Activated naive CD4-positive, alpha-beta T cell treated with anti-CD3 and anti-CD28 coated beads, Interleukin-2, amount 50 U/mL, for 24 hours (primary cell): ENCODE measurements around the gene RHOT2.

ENCODE experiments used
- H3K27ac Mint-ChIP-seq: one replicate; pipeline ENCODE4 v1.8.0; 2021; ENCODE audit warnings: mild to moderate bottlenecking, mixed read lengths
- H3K27me3 Mint-ChIP-seq: one replicate; pipeline ENCODE4 v1.8.0; 2021; ENCODE audit warnings: mixed read lengths
- H3K36me3 Mint-ChIP-seq: one replicate; pipeline ENCODE4 v1.8.0; 2021; ENCODE audit warnings: mixed read lengths
- H3K4me1 Mint-ChIP-seq: one replicate; pipeline ENCODE4 v1.8.0; 2021; ENCODE audit warnings: mixed read lengths
- H3K4me3 Mint-ChIP-seq: one replicate; pipeline ENCODE4 v1.8.0; 2021; ENCODE audit warnings: mild to moderate bottlenecking, mixed read lengths
- H3K9me3 Mint-ChIP-seq: one replicate; pipeline ENCODE4 v1.8.0; 2021; ENCODE audit warnings: mixed read lengths

RHOT2 gene

DNA sequence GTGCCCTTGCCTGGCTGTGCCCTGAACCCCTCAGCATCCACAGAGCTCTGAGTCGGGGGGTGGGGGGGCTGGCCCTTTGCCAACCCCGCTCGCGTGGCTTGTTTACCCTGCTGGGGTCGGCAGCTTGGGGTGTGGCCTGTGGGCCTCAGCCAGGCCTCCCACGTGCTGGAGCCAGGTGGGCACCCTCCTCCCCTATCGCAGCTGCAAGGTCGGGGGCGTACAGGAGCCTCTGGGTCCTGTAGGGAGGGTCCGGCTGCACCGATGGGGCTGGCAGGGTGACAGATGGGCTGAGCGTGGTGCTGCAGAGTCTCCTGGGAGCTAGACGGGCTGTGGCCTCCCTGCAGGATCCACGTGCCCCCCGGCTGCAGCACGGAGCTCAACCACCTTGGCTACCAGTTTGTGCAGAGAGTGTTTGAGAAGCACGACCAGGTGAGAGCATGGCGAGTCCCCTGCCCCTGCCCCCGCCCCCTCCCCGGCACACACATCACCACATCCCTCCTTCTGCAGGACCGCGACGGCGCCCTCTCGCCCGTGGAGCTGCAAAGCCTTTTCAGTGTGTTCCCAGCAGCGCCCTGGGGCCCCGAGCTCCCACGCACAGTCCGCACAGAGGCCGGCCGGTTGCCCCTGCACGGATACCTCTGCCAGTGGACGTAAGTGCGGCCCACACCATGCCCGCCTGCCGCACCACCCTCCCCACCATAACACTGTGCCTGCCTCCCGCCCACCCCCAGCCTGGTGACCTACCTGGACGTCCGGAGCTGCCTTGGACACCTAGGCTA is 3.6 kb downstream of the RHOT2 start:
- H3K36me3 Mint-ChIP-seq: no peaks in the 10 kb centered on the region
- no peaks in the 10 kb centered on the region for H3K9me3 Mint-ChIP-seq
- H3K27ac Mint-ChIP-seq: no peak overlapping the region
- H3K27me3 Mint-ChIP-seq: no peaks in the 10 kb centered on the region
- H3K4me1 Mint-ChIP-seq: peaks cover 7% of the 10 kb centered on the region
- H3K4me3 Mint-ChIP-seq: no peak overlapping the region

DNA sequence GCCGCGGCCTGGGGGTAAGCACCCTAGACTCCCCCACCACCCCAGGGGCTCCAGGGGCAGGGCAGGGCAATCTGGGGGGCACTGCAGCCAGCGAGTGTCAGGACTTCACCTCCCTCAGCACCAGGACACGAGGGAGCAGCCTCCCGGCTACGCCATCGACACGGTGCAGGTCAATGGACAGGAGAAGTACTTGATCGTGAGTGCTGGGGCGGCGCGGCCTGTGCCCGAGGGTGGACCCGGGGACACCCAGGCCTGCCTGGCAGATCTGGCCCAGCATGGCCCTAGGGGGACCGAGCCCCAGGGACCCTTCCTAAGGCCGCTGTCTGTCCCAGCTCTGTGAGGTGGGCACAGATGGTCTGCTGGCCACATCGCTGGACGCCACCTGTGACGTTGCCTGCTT is 4.4 kb downstream of the RHOT2 start:
- Mint-ChIP-seq H3K4me1 (peaks cover 7% of the 10 kb centered on the region), H3K9me3 (no peaks in the 10 kb centered on the region), H3K4me3 (no peak overlapping the region), H3K27me3 (peaks cover 1% of the 10 kb centered on the region), H3K36me3 (no peaks in the 10 kb centered on the region), H3K27ac (no peak overlapping the region)

DNA sequence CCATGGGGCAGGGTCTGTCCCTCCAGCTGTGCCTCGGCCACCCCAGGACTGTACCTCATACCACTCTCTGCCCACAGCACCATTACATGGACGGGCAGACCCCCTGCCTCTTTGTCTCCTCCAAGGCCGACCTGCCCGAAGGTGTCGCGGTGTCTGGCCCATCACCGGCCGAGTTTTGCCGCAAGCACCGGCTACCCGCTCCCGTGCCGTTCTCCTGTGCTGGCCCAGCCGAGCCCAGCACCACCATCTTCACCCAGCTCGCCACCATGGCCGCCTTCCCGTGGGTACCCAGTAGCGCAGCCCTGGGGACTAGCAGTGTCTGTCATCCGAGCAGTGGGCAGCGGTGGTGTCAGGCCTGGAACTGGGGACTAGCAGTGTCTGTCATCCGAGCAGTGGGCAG is 4.9 kb downstream of the RHOT2 start:
- no peak overlapping the region for H3K4me3 Mint-ChIP-seq
- no peaks in the 10 kb centered on the region for H3K9me3 Mint-ChIP-seq
- no peaks in the 10 kb centered on the region for H3K36me3 Mint-ChIP-seq
- no peak overlapping the region for H3K27ac Mint-ChIP-seq
- H3K4me1 Mint-ChIP-seq: peaks cover 4% of the 10 kb centered on the region
- peaks cover 1% of the 10 kb centered on the region for H3K27me3 Mint-ChIP-seq

DNA sequence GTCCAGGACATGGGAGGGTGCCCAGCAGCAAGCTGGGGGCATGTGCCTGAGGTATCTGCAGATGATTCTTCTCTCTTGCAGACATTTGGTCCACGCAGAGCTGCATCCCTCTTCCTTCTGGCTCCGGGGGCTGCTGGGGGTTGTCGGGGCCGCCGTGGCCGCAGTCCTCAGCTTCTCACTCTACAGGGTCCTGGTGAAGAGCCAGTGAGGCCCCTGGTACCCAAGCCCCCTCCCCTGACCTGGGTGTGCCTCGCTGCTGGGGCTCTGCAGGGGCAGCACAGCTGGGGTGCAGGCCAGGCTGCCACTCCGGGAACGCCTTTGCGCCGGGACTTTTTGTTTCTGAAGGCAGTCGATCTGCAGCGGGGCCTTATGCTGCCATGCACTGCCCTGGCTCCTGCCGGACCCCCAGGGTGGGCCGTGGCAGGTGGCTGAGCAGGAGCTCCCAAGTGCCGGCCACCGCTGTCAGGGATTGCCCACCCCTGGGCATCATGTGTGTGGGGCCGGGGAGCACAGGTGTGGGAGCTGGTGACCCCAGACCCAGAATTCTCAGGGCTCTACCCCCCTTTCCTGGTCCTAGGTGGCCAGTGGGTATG is 5.6 kb downstream of the RHOT2 start:
- Mint-ChIP-seq H3K36me3 (no peaks in the 10 kb centered on the region), H3K4me3 (no peak overlapping the region), H3K27ac (no peak overlapping the region), H3K4me1 (peaks cover 4% of the 10 kb centered on the region), H3K27me3 (peaks cover 1% of the 10 kb centered on the region), H3K9me3 (no peaks in the 10 kb centered on the region)

DNA sequence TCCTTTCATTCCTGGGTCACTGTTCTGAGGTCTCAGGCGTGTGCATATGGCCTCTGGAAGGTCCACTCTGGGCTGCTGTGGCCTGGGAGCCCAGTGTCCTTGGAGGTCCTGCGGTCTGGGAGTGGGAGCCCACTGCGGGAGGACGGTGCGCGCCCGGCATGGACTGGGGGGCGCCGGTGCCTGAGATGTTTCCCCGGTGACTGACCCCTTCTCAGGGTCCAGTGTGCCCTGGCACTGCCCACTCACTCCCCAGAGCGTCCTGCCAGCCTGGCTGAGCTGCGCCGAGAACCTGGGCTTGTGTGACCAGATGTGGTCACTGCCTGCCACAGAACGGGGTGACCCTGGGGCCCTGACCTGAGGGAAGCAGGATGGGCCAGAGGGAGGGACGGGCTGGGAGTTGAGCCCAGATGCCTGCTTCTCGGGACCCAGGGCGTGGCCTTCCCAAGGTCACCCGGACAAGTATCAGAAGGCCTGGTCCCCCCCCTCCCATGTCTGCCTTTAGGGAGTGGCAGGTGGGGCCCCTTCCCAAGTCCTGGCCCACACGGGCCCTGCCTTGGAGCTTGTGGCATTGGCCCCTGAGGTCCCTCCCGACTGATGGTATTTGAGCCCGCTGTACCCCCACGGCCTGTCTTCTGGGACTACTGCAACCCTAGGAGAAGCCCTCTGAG is 6.4 kb downstream of the RHOT2 start:
- H3K4me3 Mint-ChIP-seq: no peak overlapping the region

DNA sequence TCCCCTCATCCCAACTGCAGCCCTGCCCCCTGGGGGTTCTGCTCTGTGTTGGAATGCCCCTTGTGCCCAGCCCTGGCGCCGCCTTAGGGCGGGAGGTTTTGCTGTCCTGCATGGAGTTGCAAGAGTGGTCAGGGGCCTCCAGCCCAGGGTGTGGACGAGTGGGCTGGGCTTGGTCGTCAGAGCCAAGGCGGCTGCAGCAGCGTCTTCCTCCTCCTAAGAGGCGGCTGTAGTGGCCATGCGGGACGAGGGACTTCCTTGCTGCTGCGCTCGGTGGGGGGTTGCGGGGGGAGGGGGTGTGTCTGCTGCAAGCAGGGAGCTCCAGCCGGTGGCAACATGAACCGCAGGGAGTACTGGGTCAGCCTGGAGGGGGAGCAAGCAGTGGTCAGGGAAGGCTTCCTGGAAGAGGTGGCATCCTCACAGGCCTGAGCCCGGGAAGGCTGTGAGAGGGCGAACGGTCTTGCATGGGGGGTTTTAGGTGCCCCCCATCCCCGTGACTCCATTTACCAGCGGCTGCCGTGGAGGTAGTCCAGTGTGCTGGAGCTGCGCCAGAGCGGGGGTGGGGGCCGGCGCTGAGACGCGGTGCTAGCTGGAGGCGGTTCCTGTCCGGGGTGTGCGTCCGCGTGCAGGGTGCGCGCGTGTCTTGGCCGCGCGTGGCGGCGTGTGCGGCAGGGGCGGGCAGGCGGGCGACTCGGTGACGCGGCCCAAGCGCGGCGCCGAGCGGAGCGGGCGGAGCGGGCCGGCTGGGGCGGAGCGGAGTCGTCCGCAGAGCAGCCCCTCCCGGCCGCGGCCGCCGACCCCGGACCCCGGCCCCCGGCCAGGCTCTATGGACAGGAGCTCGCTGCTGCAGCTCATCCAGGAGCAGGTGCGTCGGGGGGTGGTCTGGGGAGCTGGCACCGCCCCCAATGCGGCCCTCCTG is 7.3 kb downstream of the RHOT2 start, which contains the start of gene RHBDL1:
Gene RHBDL1 (plus strand): TSS at position 704 of the 916 bp plus-strand sequence. CDS start 120 bp downstream, at position 824.
- Mint-ChIP-seq H3K9me3 (no peaks in the 10 kb centered on the region), H3K4me3 (peak within 1 kb of the TSS; percentile 11), H3K27ac (no peak within 1 kb of the TSS), H3K36me3 (no peaks in the 10 kb centered on the region), H3K4me1 (peaks cover 9% of the 10 kb centered on the region), H3K27me3 (peaks cover 1% of the 10 kb centered on the region)

More for the DNA sequence above, 6.4 kb downstream of the RHOT2 start:
- H3K4me1 Mint-ChIP-seq: peaks cover 10% of the 10 kb centered on the region
- no peaks in the 10 kb centered on the region for H3K9me3 Mint-ChIP-seq
- H3K36me3 Mint-ChIP-seq: no peaks in the 10 kb centered on the region
- no peak overlapping the region for H3K27ac Mint-ChIP-seq
- H3K27me3 Mint-ChIP-seq: peaks cover 1% of the 10 kb centered on the region

DNA sequence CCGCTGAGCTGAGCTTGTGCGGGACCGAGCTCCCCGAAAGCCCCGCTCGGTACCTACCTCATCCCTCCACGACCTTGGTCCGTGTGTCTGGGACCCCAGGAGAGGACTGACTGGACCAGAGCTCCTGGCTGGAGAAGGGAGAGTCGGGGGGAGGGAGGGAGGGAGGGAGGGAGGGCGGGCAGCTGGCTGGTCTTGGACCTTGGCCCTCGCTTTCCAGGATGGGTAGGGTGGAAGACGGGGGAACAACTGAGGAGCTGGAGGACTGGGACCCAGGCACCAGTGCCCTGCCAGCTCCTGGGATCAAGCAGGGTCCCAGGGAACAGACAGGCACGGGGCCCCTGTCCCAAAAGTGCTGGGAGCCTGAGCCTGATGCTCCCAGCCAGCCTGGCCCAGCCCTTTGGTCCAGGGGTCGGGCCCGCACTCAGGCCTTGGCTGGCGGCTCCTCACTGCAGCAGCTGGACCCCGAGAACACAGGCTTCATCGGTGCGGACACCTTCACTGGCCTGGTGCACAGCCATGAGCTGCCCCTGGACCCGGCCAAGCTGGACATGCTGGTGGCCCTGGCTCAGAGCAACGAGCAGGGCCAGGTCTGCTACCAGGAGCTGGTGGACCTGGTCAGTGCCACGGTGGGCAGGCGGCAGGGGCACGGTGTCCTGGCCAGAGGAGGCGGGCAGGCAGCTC is 8.1 kb downstream of the RHOT2 start:
- no peaks in the 10 kb centered on the region for H3K9me3 Mint-ChIP-seq
- no peaks in the 10 kb centered on the region for H3K36me3 Mint-ChIP-seq
- no peak overlapping the region for H3K4me3 Mint-ChIP-seq
- peaks cover 1% of the 10 kb centered on the region for H3K27me3 Mint-ChIP-seq
- H3K4me1 Mint-ChIP-seq: peaks cover 11% of the 10 kb centered on the region
- no peak overlapping the region for H3K27ac Mint-ChIP-seq

DNA sequence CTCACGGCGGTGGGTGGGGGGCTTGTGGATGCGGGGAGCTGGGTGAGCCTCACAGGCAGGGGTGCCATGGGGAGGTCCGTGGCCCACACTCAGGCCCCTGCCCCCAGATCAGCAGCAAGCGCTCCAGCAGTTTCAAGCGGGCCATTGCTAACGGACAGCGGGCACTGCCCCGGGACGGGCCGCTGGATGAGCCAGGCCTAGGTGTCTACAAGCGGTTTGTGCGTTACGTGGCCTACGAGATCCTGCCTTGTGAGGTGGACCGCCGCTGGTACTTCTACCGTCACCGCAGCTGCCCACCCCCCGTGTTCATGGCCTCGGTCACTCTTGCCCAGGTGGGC is 8.6 kb downstream of the RHOT2 start:
- H3K36me3 Mint-ChIP-seq: no peaks in the 10 kb centered on the region
- H3K4me3 Mint-ChIP-seq: no peak overlapping the region
- H3K27ac Mint-ChIP-seq: no peak overlapping the region
- H3K9me3 Mint-ChIP-seq: no peaks in the 10 kb centered on the region
- H3K27me3 Mint-ChIP-seq: peaks cover 1% of the 10 kb centered on the region
- peaks cover 16% of the 10 kb centered on the region for H3K4me1 Mint-ChIP-seq

DNA sequence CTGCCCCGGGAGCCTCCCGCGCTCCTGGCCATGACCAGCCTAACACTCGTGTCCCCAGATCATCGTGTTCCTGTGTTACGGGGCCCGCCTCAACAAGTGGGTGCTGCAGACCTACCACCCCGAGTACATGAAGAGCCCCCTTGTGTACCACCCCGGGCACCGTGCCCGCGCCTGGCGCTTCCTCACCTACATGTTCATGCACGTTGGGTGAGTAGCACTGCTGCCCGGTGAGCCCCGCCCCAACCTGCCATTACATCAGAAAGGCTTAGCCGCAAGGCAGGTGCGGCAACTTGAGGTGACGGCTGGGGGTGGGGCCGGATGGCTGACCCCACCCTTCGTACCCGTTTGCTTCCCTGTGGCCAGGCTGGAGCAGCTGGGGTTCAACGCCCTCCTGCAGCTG is 9.0 kb downstream of the RHOT2 start:
- peak overlapping the region; percentile 11 for H3K4me3 Mint-ChIP-seq
- peaks cover 1% of the 10 kb centered on the region for H3K27me3 Mint-ChIP-seq
- H3K27ac Mint-ChIP-seq: no peak overlapping the region
- no peaks in the 10 kb centered on the region for H3K9me3 Mint-ChIP-seq
- H3K36me3 Mint-ChIP-seq: no peaks in the 10 kb centered on the region
- H3K4me1 Mint-ChIP-seq: peaks cover 19% of the 10 kb centered on the region

DNA sequence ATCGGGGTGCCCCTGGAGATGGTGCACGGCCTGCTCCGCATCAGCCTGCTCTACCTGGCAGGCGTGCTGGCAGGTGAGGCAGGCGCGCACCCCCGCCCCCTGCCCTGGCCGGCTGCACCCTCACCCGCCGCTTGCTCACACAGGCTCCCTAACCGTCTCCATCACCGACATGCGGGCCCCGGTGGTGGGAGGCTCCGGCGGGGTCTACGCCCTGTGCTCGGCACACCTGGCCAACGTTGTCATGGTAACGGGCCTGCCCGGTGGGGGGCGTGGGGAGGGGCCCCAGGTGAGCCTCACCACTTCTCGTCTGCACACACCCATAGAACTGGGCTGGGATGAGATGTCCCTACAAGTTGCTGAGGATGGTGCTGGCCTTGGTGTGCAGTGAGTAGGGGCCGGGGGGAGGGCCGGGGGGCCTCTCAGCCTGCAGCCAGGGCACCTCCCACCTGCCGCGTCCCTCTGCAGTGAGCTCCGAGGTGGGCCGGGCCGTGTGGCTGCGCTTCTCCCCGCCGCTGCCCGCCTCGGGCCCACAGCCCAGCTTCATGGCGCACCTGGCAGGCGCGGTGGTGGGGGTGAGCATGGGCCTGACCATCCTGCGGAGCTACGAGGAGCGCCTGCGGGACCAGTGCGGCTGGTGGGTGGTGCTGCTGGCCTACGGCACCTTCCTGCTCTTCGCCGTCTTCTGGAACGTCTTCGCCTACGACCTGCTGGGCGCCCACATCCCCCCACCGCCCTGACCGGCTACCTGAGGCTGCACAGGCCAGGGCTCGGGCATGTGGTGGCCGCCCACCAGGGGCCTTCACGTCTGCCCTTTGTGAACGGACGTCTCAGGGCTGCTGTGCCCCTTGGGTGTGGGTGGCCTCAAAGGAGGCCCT is 9.6 kb downstream of the RHOT2 start:
- Mint-ChIP-seq H3K36me3 (peaks cover 2% of the 10 kb centered on the region), H3K9me3 (no peaks in the 10 kb centered on the region), H3K4me3 (no peak overlapping the region), H3K27ac (no peak overlapping the region), H3K4me1 (peaks cover 23% of the 10 kb centered on the region), H3K27me3 (peaks cover 1% of the 10 kb centered on the region)

DNA sequence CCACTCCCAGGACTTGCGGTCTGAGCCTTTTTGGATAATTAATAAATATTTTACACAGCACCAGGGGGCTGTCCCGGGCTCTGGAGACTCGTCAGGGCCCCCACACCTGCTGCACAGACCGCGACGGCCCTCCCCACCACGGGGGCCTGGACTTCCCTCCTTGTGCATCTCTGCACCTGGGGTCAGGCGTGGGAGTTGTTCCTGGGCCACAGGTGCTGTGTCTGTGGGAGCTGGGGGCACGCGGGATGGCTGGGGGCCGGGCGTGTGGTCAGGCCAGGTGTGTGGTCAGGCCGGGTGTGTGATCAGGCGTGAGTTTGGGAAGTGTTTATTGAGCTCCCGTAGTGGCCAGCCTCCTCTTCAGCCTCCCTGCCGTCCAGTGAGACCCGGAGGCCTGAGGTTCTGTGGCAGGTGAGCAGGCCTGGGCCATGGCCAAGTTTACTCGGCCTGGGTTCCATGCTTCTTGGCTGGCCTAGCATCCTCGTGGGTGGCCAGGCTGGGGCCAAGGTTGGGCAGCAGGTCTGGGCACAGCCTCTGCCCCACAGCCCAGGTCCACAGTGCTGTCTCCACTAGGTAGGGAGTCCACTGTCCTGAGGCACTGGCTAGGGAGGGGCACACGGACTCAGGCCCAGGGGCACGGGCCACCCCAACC is 10.4 kb downstream of the RHOT2 start:
- Mint-ChIP-seq H3K27ac (no peak overlapping the region), H3K4me3 (no peak overlapping the region), H3K27me3 (peaks cover 1% of the 10 kb centered on the region), H3K4me1 (peaks cover 24% of the 10 kb centered on the region), H3K9me3 (no peaks in the 10 kb centered on the region), H3K36me3 (peaks cover 3% of the 10 kb centered on the region)

DNA sequence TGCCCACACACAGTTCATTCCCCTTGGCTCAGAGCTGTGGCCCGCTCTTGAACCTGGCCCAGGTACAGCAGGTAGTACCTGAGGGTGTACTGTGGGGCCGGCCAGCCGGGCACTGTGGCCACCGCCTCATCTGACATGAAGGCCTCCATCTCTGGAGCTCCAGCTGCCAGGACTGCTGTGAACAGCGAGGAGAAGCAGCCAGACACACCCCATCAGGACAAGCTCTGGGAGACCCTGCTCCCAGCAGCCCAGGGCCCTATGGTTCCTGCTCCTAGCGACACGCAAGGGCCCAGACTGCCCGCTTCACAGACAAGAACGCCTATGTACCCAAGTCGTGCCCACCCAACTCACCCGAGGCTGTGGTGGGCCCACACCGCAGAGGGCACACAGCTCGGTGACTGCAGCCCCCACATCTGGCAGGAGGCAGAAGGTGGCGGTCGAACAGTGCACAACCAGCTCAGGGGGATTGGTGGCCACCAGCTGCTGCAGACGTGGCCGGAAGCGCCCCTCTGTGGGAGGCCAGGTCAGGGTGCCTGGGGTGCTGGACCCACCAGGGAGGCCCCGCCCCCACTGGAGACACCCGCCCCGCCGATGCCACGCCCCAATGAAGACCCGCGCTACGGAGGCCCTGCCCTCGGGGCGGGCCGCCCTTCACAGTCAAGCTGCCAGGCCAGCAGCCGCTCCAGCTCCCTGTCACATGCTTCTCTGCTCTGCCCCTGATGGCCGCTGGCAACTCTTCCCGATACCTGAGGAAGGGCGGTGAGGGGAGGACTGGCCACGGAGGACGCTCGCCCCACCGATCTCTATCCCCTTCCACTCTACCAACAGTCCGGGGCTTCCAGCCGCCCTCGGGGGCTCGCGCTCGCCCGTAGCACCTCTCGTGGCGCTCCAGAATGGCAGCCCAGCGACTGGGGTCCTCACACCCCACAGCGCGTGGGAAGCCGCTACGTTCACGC is 11.2 kb downstream of the RHOT2 start:
- H3K4me3 Mint-ChIP-seq: peak overlapping the region; percentile 81
- H3K36me3 Mint-ChIP-seq: peaks cover 3% of the 10 kb centered on the region
- H3K9me3 Mint-ChIP-seq: no peaks in the 10 kb centered on the region
- H3K4me1 Mint-ChIP-seq: peaks cover 24% of the 10 kb centered on the region
- peaks cover 1% of the 10 kb centered on the region for H3K27me3 Mint-ChIP-seq
- peak overlapping the region; percentile 84 for H3K27ac Mint-ChIP-seq
